AG04449 (cell line): ENCODE measurements around the gene IPO11.

Source experiments
- CTCF ChIA-PET: fragments of 350-600 bp; formaldehyde crosslinking; extraction: SDS; loops from one replicate; lab custom pipeline; 2021; ENCODE audit warnings: antibody characterized with exemption; lab: Yijun Ruan, JAX
- POLR2A ChIA-PET: fragments of 400-600, 350-600 bp; formaldehyde crosslinking; extraction: SDS; loops from one replicate; lab custom pipeline; 2020; ENCODE audit warnings: antibody characterized with exemption, inconsistent platforms; lab: Yijun Ruan, JAX
- DNase-seq: peaks from one replicate; pipeline ENCODE4 v3.0.0-alpha.2; 2010; ENCODE audit warnings: low read depth, low spot score
- H3K4me3 ChIP-seq: 2 replicates; pipeline ENCODE4 v1.5.1; 2011; ENCODE audit warnings: low read depth, mild to moderate bottlenecking, control low read depth, low read length
- CTCF ChIP-seq: IDR thresholded peaks from one replicate; pipeline ENCODE4 v1.5.1; 2011; ENCODE audit warnings: mild to moderate bottlenecking, moderate library complexity, low read length, control low read depth, inconsistent platforms; ENCODE audit not compliant: insufficient read depth; ENCODE audit errors: missing control alignments

Gene IPO11

GRCh38 chr5:62534461-62535236 is 122.1 kb downstream of the IPO11 start:
- CTCF ChIA-PET = no interaction called here
- no peak overlapping the region for H3K4me3 ChIP-seq
- no peak for DNase-seq
- POLR2A ChIA-PET = no interaction called here
- no peak for TF ChIP-seq CTCF

GRCh38 chr5:62536232-62536631 is 123.7 kb downstream of the IPO11 start:
- CTCF ChIA-PET = no interaction called here
- TF ChIP-seq CTCF = no peak

GRCh38 chr5:62536783-62537182 is 124.2 kb downstream of the IPO11 start:
- POLR2A ChIA-PET = no interaction called here
- CTCF ChIA-PET = no interaction called here
- H3K4me3 ChIP-seq = no peak overlapping the region
- DNase-seq = no peak
- no peak for TF ChIP-seq CTCF

More at GRCh38 chr5:62536232-62536631, 123.7 kb downstream of the IPO11 start:
- POLR2A ChIA-PET = no interaction called here
- no peak overlapping the region for H3K4me3 ChIP-seq
- DNase-seq = no peak

- CTCF ChIA-PET = no interaction called here
- POLR2A ChIA-PET = no interaction called here
- DNase-seq = peak; percentile 33
- no peak overlapping the region for H3K4me3 ChIP-seq
- no peak for TF ChIP-seq CTCF
These were observed 125.7 kb downstream of the IPO11 start for GRCh38 chr5:62538017-62538942.

- no peak for TF ChIP-seq CTCF
- ChIA-PET POLR2A (no interaction called here), CTCF (no interaction called here)
- DNase-seq = no peak
- no peak overlapping the region for H3K4me3 ChIP-seq
These were observed 130.2 kb downstream of the IPO11 start for GRCh38 chr5:62542720-62543119.

- DNase-seq = no peak
- no peak overlapping the region for H3K4me3 ChIP-seq
- no peak for TF ChIP-seq CTCF
- POLR2A ChIA-PET = no interaction called here
- CTCF ChIA-PET = interaction anchor here (1.0 kb wide), 1 partner anchor 88 kb away, joined by 3 read pairs; no protein-coding TSS in a partner anchor
These were observed 135.5 kb downstream of the IPO11 start for GRCh38 chr5:62547945-62548630.
